D721Med (cell line): ENCODE measurements around the gene GPR132.

Experiments
- DNase-seq: peaks from one replicate; pipeline ENCODE4 v3.0.0; 2011; ENCODE audit warnings: low spot score; ENCODE audit not compliant: insufficient read length
- FAIRE-seq: peaks from 2 replicates; lab custom pipeline; 2011; peaks lifted over from hg19 to GRCh38; lab: Jason Lieb, UNC
- CTCF ChIP-seq: IDR thresholded peaks from 2 replicates; pipeline ENCODE4 v1.5.1; 2012; ENCODE audit warnings: mild to moderate bottlenecking, control low read depth; ENCODE audit not compliant: insufficient read depth; ENCODE audit errors: missing control alignments

Gene GPR132

GRCh38 chr14:105058521-105059034, 6.7 kb downstream of the GPR132 start:
- TF ChIP-seq CTCF, result no peak
- DNase-seq, result no peak
- FAIRE-seq, result no peak

GRCh38 chr14:105056303-105056831, 8.9 kb downstream of the GPR132 start:
- FAIRE-seq (no peak), DNase-seq (no peak)
- TF ChIP-seq CTCF, result no peak

- no peak for TF ChIP-seq CTCF
- no peak for FAIRE-seq
- no peak for DNase-seq
These were observed 9.4 kb downstream of the GPR132 start for GRCh38 chr14:105055736-105056302.

GRCh38 chr14:105055334-105055733, 9.9 kb downstream of the GPR132 start:
- TF ChIP-seq CTCF, result no peak
- no peak for DNase-seq
- no peak for FAIRE-seq

GRCh38 chr14:105053996-105054395, 11.2 kb downstream of the GPR132 start:
- TF ChIP-seq CTCF, result no peak
- FAIRE-seq (no peak), DNase-seq (no peak)

GRCh38 chr14:105053421-105053820, 11.8 kb downstream of the GPR132 start:
- FAIRE-seq (peak; percentile 95), DNase-seq (peak; percentile 69)
- TF ChIP-seq CTCF, result no peak

GRCh38 chr14:105052110-105052458, 13.1 kb downstream of the GPR132 start:
- FAIRE-seq (no peak), DNase-seq (no peak)
- TF ChIP-seq CTCF, result no peak
